ENCODE results near the gene FNIP2. TPM values are rescaled to one million over a fixed set of nuclear protein-coding genes. Genes with fewer than 3 reads are reported as not detected.

FNIP2 gene
- total RNA-seq, 1 donor from 2014 or later, result 56.0 TPM

GRCh38 chr4:158858410-158859199 is 89.8 kb downstream of the FNIP2 start:
- Mint-ChIP-seq H3K4me3 (ENCODE audit: low read depth) (no peak overlapping the region), H3K27ac (no peak overlapping the region), H3K9me3 (ENCODE audit: low read depth) (no peaks in the 10 kb centered on the region), H3K27me3 (no peaks in the 10 kb centered on the region), H3K4me1 (ENCODE audit: low read depth) (peaks cover 2% of the 10 kb centered on the region), H3K36me3 (ENCODE audit: insufficient read depth) (peaks cover 20% of the 10 kb centered on the region)
- DNase-seq (ENCODE audit: low spot score, unreplicated experiment), result no peak
- no peak for TF ChIP-seq CTCF (IDR thresholded peaks at IDR 0.05; ENCODE audit: unreplicated experiment)

- DNase-seq (ENCODE audit: low spot score, unreplicated experiment), result no peak
- Mint-ChIP-seq H3K4me3 (ENCODE audit: low read depth) (no peak overlapping the region), H3K36me3 (ENCODE audit: insufficient read depth) (peaks cover 23% of the 10 kb centered on the region), H3K9me3 (ENCODE audit: low read depth) (no peaks in the 10 kb centered on the region), H3K27me3 (no peaks in the 10 kb centered on the region), H3K4me1 (ENCODE audit: low read depth) (peaks cover 2% of the 10 kb centered on the region), H3K27ac (no peak overlapping the region)
- TF ChIP-seq CTCF (IDR thresholded peaks at IDR 0.05; ENCODE audit: unreplicated experiment), result no peak
Observed at GRCh38 chr4:158859661-158860060, 90.8 kb downstream of the FNIP2 start.

GRCh38 chr4:158860856-158861255 is 92.0 kb downstream of the FNIP2 start:
- no peak for DNase-seq (ENCODE audit: low spot score, unreplicated experiment)
- no peak for TF ChIP-seq CTCF (IDR thresholded peaks at IDR 0.05; ENCODE audit: unreplicated experiment)
- peaks cover 2% of the 10 kb centered on the region for H3K4me1 Mint-ChIP-seq (ENCODE audit: low read depth)
- H3K36me3 Mint-ChIP-seq (ENCODE audit: insufficient read depth), result peaks cover 23% of the 10 kb centered on the region
- no peaks in the 10 kb centered on the region for H3K9me3 Mint-ChIP-seq (ENCODE audit: low read depth)
- no peaks in the 10 kb centered on the region for H3K27me3 Mint-ChIP-seq
- no peak overlapping the region for H3K4me3 Mint-ChIP-seq (ENCODE audit: low read depth)
- no peak overlapping the region for H3K27ac Mint-ChIP-seq

GRCh38 chr4:158861281-158861680 is 92.5 kb downstream of the FNIP2 start:
- H3K27ac Mint-ChIP-seq, result no peak overlapping the region
- no peak for TF ChIP-seq CTCF (IDR thresholded peaks at IDR 0.05; ENCODE audit: unreplicated experiment)
- H3K4me3 Mint-ChIP-seq (ENCODE audit: low read depth), result no peak overlapping the region

GRCh38 chr4:158861766-158862165 is 92.9 kb downstream of the FNIP2 start:
- H3K27ac Mint-ChIP-seq, result no peak overlapping the region
- DNase-seq (ENCODE audit: low spot score, unreplicated experiment), result no peak
- H3K4me3 Mint-ChIP-seq (ENCODE audit: low read depth), result no peak overlapping the region
- peaks cover 22% of the 10 kb centered on the region for H3K36me3 Mint-ChIP-seq (ENCODE audit: insufficient read depth)
- peaks cover 2% of the 10 kb centered on the region for H3K4me1 Mint-ChIP-seq (ENCODE audit: low read depth)
- no peaks in the 10 kb centered on the region for H3K27me3 Mint-ChIP-seq
- TF ChIP-seq CTCF (IDR thresholded peaks at IDR 0.05; ENCODE audit: unreplicated experiment), result no peak
- H3K9me3 Mint-ChIP-seq (ENCODE audit: low read depth), result no peaks in the 10 kb centered on the region

More at GRCh38 chr4:158861281-158861680, 92.5 kb downstream of the FNIP2 start:
- Mint-ChIP-seq H3K9me3 (ENCODE audit: low read depth) (no peaks in the 10 kb centered on the region), H3K27me3 (no peaks in the 10 kb centered on the region), H3K36me3 (ENCODE audit: insufficient read depth) (peaks cover 23% of the 10 kb centered on the region), H3K4me1 (ENCODE audit: low read depth) (peaks cover 2% of the 10 kb centered on the region)
- DNase-seq (ENCODE audit: low spot score, unreplicated experiment), result no peak
